Effector memory CD8-positive, alpha-beta T cell (primary cell): Measurements from ENCODE around the gene SOHLH1.

Experiments used
- ATAC-seq: fragments of 150-1000 bp; cut with Tn5 transposase; replicated peaks from 2 replicates; pipeline ENCODE4 v1.10.0; 2021; ENCODE audit warnings: mild to moderate bottlenecking, moderate library complexity
- DNase-seq, 3 experiments: peaks; one replicate each; pipeline ENCODE4 v3.0.0; 2021
- H3K27ac Mint-ChIP-seq, 2 donors: one replicate each; pipeline ENCODE4 v1.8.0; 2022; ENCODE audit warnings: mild to moderate bottlenecking in 2 of 2, mixed read lengths in 2 of 2, moderate library complexity in 2 of 2
- H3K27me3 Mint-ChIP-seq, 2 donors: one replicate each; pipeline ENCODE4 v1.8.0; 2022; ENCODE audit warnings: mixed read lengths in 2 of 2
- H3K36me3 Mint-ChIP-seq: one replicate; pipeline ENCODE4 v1.8.0; 2022; ENCODE audit warnings: mild to moderate bottlenecking, moderate library complexity, mixed read lengths; ENCODE audit not compliant: insufficient read depth
- H3K4me1 Mint-ChIP-seq, 2 donors: one replicate each; pipeline ENCODE4 v1.8.0; 2022; ENCODE audit warnings: low read depth in 2 of 2, mixed read lengths in 2 of 2
- H3K4me3 Mint-ChIP-seq, 2 donors: one replicate each; pipeline ENCODE4 v1.8.0; 2022; ENCODE audit warnings: mild to moderate bottlenecking in 2 of 2, mixed read lengths in 2 of 2, moderate library complexity in 2 of 2
- H3K9me3 Mint-ChIP-seq, 2 donors: one replicate each; pipeline ENCODE4 v1.8.0; 2022; ENCODE audit warnings: mixed read lengths in 2 of 2

The SOHLH1 gene

GRCh38 chr9:135705376-135705775, 6.1 kb upstream of the SOHLH1 start:
- H3K36me3 Mint-ChIP-seq: no peaks in the 10 kb centered on the region
- peaks cover 6 to 58% of the 10 kb centered on the region in 2 donors for H3K27me3 Mint-ChIP-seq
- H3K4me3 Mint-ChIP-seq: no peak overlapping the region
- ATAC-seq (no peak), DNase-seq (no peak)
- no peak overlapping the region for H3K27ac Mint-ChIP-seq
- H3K4me1 Mint-ChIP-seq: no peaks in the 10 kb centered on the region
- no peaks in the 10 kb centered on the region for H3K9me3 Mint-ChIP-seq

GRCh38 chr9:135704483-135704882, 5.2 kb upstream of the SOHLH1 start:
- H3K4me1 Mint-ChIP-seq: no peaks in the 10 kb centered on the region
- H3K9me3 Mint-ChIP-seq: no peaks in the 10 kb centered on the region
- no peaks in the 10 kb centered on the region for H3K36me3 Mint-ChIP-seq
- DNase-seq: no peak
- ATAC-seq: no peak
- H3K4me3 Mint-ChIP-seq: no peak overlapping the region
- no peak overlapping the region for H3K27ac Mint-ChIP-seq
- H3K27me3 Mint-ChIP-seq: peaks cover 6 to 49% of the 10 kb centered on the region in 2 donors

GRCh38 chr9:135703726-135704125, 4.4 kb upstream of the SOHLH1 start:
- no peak for ATAC-seq
- Mint-ChIP-seq H3K27me3 (peaks cover 6 to 43% of the 10 kb centered on the region in 2 donors), H3K4me3 (no peak overlapping the region), H3K9me3 (no peaks in the 10 kb centered on the region), H3K27ac (no peak overlapping the region), H3K36me3 (no peaks in the 10 kb centered on the region), H3K4me1 (no peaks in the 10 kb centered on the region)
- DNase-seq: no peak

GRCh38 chr9:135701959-135702721, 2.9 kb upstream of the SOHLH1 start, which contains the start of gene KCNT1:
Gene KCNT1 (plus strand): TSS chr9:135702185. CDS start chr9:135702259, 74 bp downstream.
- DNase-seq (peak; percentile 45 to 66 (median 45)), ATAC-seq (peak; percentile 80)
- Mint-ChIP-seq H3K4me1 (no peaks in the 10 kb centered on the region), H3K27ac (no peak within 1 kb of the TSS), H3K27me3 (peaks cover 6 to 31% of the 10 kb centered on the region in 2 donors), H3K9me3 (no peaks in the 10 kb centered on the region), H3K36me3 (no peaks in the 10 kb centered on the region), H3K4me3 (no peak within 1 kb of the TSS)

GRCh38 chr9:135701067-135701958, 2.0 kb upstream of the SOHLH1 start:
- Mint-ChIP-seq H3K27ac (no peak overlapping the region), H3K27me3 (peaks cover 6 to 31% of the 10 kb centered on the region in 2 donors), H3K4me3 (no peak overlapping the region), H3K36me3 (no peaks in the 10 kb centered on the region), H3K4me1 (no peaks in the 10 kb centered on the region), H3K9me3 (no peaks in the 10 kb centered on the region)
- peak; percentile 82 for ATAC-seq
- peak; percentile 7 to 17 (median 16) for DNase-seq

- H3K36me3 Mint-ChIP-seq: no peaks in the 10 kb centered on the region
- no peak overlapping the region for H3K27ac Mint-ChIP-seq
- H3K4me3 Mint-ChIP-seq: no peak overlapping the region
- peaks cover 6 to 28% of the 10 kb centered on the region in 2 donors for H3K27me3 Mint-ChIP-seq
- H3K9me3 Mint-ChIP-seq: no peaks in the 10 kb centered on the region
- no peak for ATAC-seq
- no peak for DNase-seq
- H3K4me1 Mint-ChIP-seq: no peaks in the 10 kb centered on the region
These were observed 1.2 kb upstream of the SOHLH1 start for GRCh38 chr9:135700525-135700924.

- peaks cover 6 to 18% of the 10 kb centered on the region in 2 donors for H3K27me3 Mint-ChIP-seq
- H3K4me1 Mint-ChIP-seq: no peaks in the 10 kb centered on the region
- no peak overlapping the region for H3K4me3 Mint-ChIP-seq
- DNase-seq: no peak
- H3K9me3 Mint-ChIP-seq: no peaks in the 10 kb centered on the region
- H3K27ac Mint-ChIP-seq: no peak overlapping the region
- no peaks in the 10 kb centered on the region for H3K36me3 Mint-ChIP-seq
- ATAC-seq: no peak
These were observed 514 bp downstream of the SOHLH1 start for GRCh38 chr9:135698767-135699166.

- Mint-ChIP-seq H3K36me3 (no peaks in the 10 kb centered on the region), H3K4me1 (no peaks in the 10 kb centered on the region), H3K9me3 (no peaks in the 10 kb centered on the region), H3K4me3 (no peak overlapping the region), H3K27me3 (peaks cover 11 to 18% of the 10 kb centered on the region in 2 donors), H3K27ac (no peak overlapping the region)
- no peak for ATAC-seq
- no peak for DNase-seq
These were observed 1.0 kb downstream of the SOHLH1 start for GRCh38 chr9:135698236-135698635.

GRCh38 chr9:135697226-135697625, 2.1 kb downstream of the SOHLH1 start:
- DNase-seq (no peak), ATAC-seq (no peak)
- Mint-ChIP-seq H3K36me3 (no peaks in the 10 kb centered on the region), H3K27ac (peak overlapping the region in 1 of 2 donors; percentile 38), H3K27me3 (peaks cover 12 to 20% of the 10 kb centered on the region in 2 donors), H3K4me1 (no peaks in the 10 kb centered on the region), H3K4me3 (no peak overlapping the region), H3K9me3 (no peaks in the 10 kb centered on the region)

GRCh38 chr9:135696446-135696845, 2.8 kb downstream of the SOHLH1 start:
- H3K4me3 Mint-ChIP-seq: no peak overlapping the region
- peaks cover 12 to 28% of the 10 kb centered on the region in 2 donors for H3K27me3 Mint-ChIP-seq
- no peaks in the 10 kb centered on the region for H3K9me3 Mint-ChIP-seq
- H3K36me3 Mint-ChIP-seq: no peaks in the 10 kb centered on the region
- no peak for ATAC-seq
- no peak overlapping the region for H3K27ac Mint-ChIP-seq
- no peak for DNase-seq
- H3K4me1 Mint-ChIP-seq: no peaks in the 10 kb centered on the region

- no peaks in the 10 kb centered on the region for H3K9me3 Mint-ChIP-seq
- no peaks in the 10 kb centered on the region for H3K36me3 Mint-ChIP-seq
- no peaks in the 10 kb centered on the region for H3K4me1 Mint-ChIP-seq
- peaks cover 12 to 29% of the 10 kb centered on the region in 2 donors for H3K27me3 Mint-ChIP-seq
- H3K27ac Mint-ChIP-seq: no peak overlapping the region
- H3K4me3 Mint-ChIP-seq: no peak overlapping the region
- no peak for DNase-seq
- ATAC-seq: no peak
These were observed 3.6 kb downstream of the SOHLH1 start for GRCh38 chr9:135695642-135696041.

- Mint-ChIP-seq H3K36me3 (no peaks in the 10 kb centered on the region), H3K4me1 (no peaks in the 10 kb centered on the region), H3K27ac (no peak overlapping the region), H3K9me3 (no peaks in the 10 kb centered on the region), H3K4me3 (no peak overlapping the region), H3K27me3 (peaks cover 12 to 29% of the 10 kb centered on the region in 2 donors)
- ATAC-seq: no peak
- no peak for DNase-seq
These were observed 4.2 kb downstream of the SOHLH1 start for GRCh38 chr9:135695036-135695435.

GRCh38 chr9:135694414-135694813, 4.9 kb downstream of the SOHLH1 start:
- Mint-ChIP-seq H3K27ac (no peak overlapping the region), H3K4me3 (no peak overlapping the region), H3K27me3 (peaks cover 12 to 29% of the 10 kb centered on the region in 2 donors), H3K9me3 (no peaks in the 10 kb centered on the region), H3K36me3 (no peaks in the 10 kb centered on the region), H3K4me1 (no peaks in the 10 kb centered on the region)
- DNase-seq: no peak
- no peak for ATAC-seq
